Measurements from ENCODE around the gene SND1.

SND1 gene

GRCh38 chr7:128136215-128136597, 484.2 kb downstream of the SND1 start:
- no peak for DNase-seq (ENCODE audit: low read depth)
- in situ Hi-C loops (cut with HindIII; ENCODE audit: low sequenced_read_pairs), result no loop called here

GRCh38 chr7:128137181-128137580, 485.2 kb downstream of the SND1 start:
- in situ Hi-C loops (cut with HindIII; ENCODE audit: low sequenced_read_pairs), result no loop called here
- H3K4me3 ChIP-seq (ENCODE audit: low read depth, low read length), result no peak overlapping the region
- no peak for DNase-seq (ENCODE audit: low read depth)
- TF ChIP-seq, protein P1, sequence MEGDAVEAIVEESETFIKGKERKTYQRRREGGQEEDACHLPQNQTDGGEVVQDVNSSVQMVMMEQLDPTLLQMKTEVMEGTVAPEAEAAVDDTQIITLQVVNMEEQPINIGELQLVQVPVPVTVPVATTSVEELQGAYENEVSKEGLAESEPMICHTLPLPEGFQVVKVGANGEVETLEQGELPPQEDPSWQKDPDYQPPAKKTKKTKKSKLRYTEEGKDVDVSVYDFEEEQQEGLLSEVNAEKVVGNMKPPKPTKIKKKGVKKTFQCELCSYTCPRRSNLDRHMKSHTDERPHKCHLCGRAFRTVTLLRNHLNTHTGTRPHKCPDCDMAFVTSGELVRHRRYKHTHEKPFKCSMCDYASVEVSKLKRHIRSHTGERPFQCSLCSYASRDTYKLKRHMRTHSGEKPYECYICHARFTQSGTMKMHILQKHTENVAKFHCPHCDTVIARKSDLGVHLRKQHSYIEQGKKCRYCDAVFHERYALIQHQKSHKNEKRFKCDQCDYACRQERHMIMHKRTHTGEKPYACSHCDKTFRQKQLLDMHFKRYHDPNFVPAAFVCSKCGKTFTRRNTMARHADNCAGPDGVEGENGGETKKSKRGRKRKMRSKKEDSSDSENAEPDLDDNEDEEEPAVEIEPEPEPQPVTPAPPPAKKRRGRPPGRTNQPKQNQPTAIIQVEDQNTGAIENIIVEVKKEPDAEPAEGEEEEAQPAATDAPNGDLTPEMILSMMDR (IDR thresholded peaks at IDR 0.05; ENCODE audit: low read depth, low read length, missing control alignments), result no peak

More at GRCh38 chr7:128136215-128136597, 484.2 kb downstream of the SND1 start:
- peak overlapping the region; percentile 52 for H3K4me3 ChIP-seq (ENCODE audit: low read depth, low read length)
- TF ChIP-seq, protein P1 (IDR thresholded peaks at IDR 0.05; ENCODE audit: low read depth, low read length, missing control alignments), result no peak

GRCh38 chr7:128139406-128139805, 487.4 kb downstream of the SND1 start:
- DNase-seq (ENCODE audit: low read depth), result no peak
- in situ Hi-C loops (cut with HindIII; ENCODE audit: low sequenced_read_pairs), result no loop called here
- TF ChIP-seq, protein P1 (IDR thresholded peaks at IDR 0.05; ENCODE audit: low read depth, low read length, missing control alignments), result no peak
- H3K4me3 ChIP-seq (ENCODE audit: low read depth, low read length), result no peak overlapping the region

DNA sequence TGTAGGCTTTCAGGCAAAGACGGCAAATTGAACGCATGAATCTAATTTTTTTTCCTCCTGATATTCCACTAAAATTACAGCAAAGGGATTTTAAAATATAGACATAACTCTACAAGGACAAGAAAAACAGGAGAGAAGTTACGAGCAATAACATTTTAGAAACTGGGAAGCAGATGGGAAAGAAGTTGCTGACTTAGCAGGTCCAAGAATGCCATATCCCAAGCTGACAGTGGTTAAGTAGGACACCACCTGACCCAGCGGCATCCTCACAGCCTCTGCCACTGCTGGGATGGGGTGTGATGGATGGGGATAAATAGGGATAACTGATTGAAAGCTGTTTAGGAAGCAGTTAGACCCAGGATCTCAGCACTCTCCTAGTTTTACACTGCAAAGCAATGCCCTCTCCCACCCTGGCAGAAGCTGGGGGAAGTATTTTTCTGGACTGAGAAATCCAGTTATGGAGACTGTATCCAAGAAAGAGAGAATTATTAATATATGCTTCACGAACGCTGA, 489.7 kb downstream of the SND1 start:
- TF ChIP-seq, protein P1 (IDR thresholded peaks at IDR 0.05; ENCODE audit: low read depth, low read length, missing control alignments), result no peak
- no peak overlapping the region for H3K4me3 ChIP-seq (ENCODE audit: low read depth, low read length)
- DNase-seq (ENCODE audit: low read depth), result no peak
- in situ Hi-C loops (cut with HindIII; ENCODE audit: low sequenced_read_pairs), result loop anchor here (5.0 kb wide), 1 partner anchor 61 kb away; no protein-coding TSS in a partner anchor

All from astrocyte of the cerebellum (primary cell).